Measurements from ENCODE around the gene GOSR1.
"Not testable (repeated sequence)": the region's sequence is repeated elsewhere in the genome, so short reads cannot be mapped to it uniquely, and the experiment has no call there.

GOSR1 gene

GRCh38 chr17:30547778-30548573 is 70.8 kb downstream of the GOSR1 start:
- no peak for DNase-seq

- DNase-seq: not testable (repeated sequence)
These were observed 72.0 kb downstream of the GOSR1 start for GRCh38 chr17:30549181-30549580.

- no peak for DNase-seq
These were observed 72.8 kb downstream of the GOSR1 start for GRCh38 chr17:30549864-30550511.

- DNase-seq: no peak
These were observed 73.5 kb downstream of the GOSR1 start for GRCh38 chr17:30550512-30551273.

GRCh38 chr17:30551274-30551995 is 74.2 kb downstream of the GOSR1 start:
- not testable (repeated sequence) for DNase-seq

GRCh38 chr17:30551996-30552339 is 74.8 kb downstream of the GOSR1 start:
- no peak for DNase-seq

- no peak for DNase-seq
These were observed 75.9 kb downstream of the GOSR1 start for GRCh38 chr17:30552994-30553566.

GRCh38 chr17:30553823-30554440 is 76.7 kb downstream of the GOSR1 start:
- DNase-seq: not testable (repeated sequence)

GRCh38 chr17:30554839-30555751 is 77.9 kb downstream of the GOSR1 start:
- DNase-seq: no peak

- DNase-seq: no peak
These were observed 78.7 kb downstream of the GOSR1 start for GRCh38 chr17:30555942-30556341.

- no peak for DNase-seq
These were observed 79.4 kb downstream of the GOSR1 start for GRCh38 chr17:30556374-30557332.

GRCh38 chr17:30557916-30558685 is 80.9 kb downstream of the GOSR1 start:
- DNase-seq: no peak

- no peak for DNase-seq
These were observed 81.7 kb downstream of the GOSR1 start for GRCh38 chr17:30558686-30559545.

GRCh38 chr17:30559656-30560055 is 82.4 kb downstream of the GOSR1 start:
- no peak for DNase-seq

- not testable (repeated sequence) for DNase-seq
These were observed 83.2 kb downstream of the GOSR1 start for GRCh38 chr17:30560117-30561026.

- DNase-seq: not testable (repeated sequence)
These were observed 84.6 kb downstream of the GOSR1 start for GRCh38 chr17:30561766-30562165.
